Astrocyte of the spinal cord (primary cell): ENCODE measurements around the gene PLPPR3.
A peak's percentile ranks its signal among the peaks of the same experiment; 100 is the strongest.

ENCODE experiments used
- DNase-seq: peaks from one replicate; pipeline ENCODE4 v3.0.0; 2011; ENCODE audit warnings: low read depth, low spot score
- H3K4me3 ChIP-seq: 2 replicates; pipeline ENCODE4 v1.5.1; 2011; ENCODE audit warnings: low read depth, mild to moderate bottlenecking, low read length, moderate library complexity
- in situ Hi-C: cut with HindIII; loops from 2 replicates; pipeline ENCODE4 v1.10.0; 2017; ENCODE audit warnings: low sequenced_read_pairs
- TF ChIP-seq, protein P1 (sequence below): IDR thresholded peaks from 2 replicates; pipeline ENCODE4 v1.5.1; 2012; ENCODE audit warnings: low read depth, mild to moderate bottlenecking, low read length, inconsistent platforms

The PLPPR3 gene

DNA sequence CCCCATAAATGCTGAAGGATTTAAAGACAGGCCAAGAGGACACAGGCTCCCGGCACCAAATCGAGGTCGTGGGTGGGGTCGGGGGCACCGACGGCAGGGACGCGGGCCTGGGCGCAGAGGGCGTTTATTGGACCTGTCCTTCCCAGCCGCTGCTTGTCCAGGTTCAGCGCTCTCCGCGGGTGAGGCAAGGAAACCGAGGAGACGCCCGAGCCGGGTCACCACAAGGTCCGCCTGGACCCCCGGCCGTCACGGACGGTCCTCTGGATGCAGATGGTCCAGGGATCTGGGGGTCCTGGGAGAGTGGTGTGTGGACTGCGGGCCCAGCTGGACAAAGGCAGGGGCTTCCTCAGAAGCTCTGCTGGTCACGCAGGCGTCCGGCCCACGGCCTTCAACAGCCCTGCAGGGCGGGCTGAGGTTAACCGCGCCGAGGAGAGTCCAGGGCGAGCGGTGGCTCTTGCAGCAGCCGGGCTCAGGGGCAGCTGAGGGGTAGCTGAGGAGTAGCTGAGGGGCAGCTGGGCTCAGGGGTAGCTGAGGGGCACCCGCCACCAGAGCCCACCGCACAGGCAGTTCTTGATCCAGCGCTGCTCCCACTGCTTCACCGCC lies 46.2 kb upstream of the PLPPR3 start:
- TF ChIP-seq, protein P1, sequence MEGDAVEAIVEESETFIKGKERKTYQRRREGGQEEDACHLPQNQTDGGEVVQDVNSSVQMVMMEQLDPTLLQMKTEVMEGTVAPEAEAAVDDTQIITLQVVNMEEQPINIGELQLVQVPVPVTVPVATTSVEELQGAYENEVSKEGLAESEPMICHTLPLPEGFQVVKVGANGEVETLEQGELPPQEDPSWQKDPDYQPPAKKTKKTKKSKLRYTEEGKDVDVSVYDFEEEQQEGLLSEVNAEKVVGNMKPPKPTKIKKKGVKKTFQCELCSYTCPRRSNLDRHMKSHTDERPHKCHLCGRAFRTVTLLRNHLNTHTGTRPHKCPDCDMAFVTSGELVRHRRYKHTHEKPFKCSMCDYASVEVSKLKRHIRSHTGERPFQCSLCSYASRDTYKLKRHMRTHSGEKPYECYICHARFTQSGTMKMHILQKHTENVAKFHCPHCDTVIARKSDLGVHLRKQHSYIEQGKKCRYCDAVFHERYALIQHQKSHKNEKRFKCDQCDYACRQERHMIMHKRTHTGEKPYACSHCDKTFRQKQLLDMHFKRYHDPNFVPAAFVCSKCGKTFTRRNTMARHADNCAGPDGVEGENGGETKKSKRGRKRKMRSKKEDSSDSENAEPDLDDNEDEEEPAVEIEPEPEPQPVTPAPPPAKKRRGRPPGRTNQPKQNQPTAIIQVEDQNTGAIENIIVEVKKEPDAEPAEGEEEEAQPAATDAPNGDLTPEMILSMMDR: no peak
- in situ Hi-C loops: no loop called here
- no peak for DNase-seq
- H3K4me3 ChIP-seq: no peak overlapping the region

DNA sequence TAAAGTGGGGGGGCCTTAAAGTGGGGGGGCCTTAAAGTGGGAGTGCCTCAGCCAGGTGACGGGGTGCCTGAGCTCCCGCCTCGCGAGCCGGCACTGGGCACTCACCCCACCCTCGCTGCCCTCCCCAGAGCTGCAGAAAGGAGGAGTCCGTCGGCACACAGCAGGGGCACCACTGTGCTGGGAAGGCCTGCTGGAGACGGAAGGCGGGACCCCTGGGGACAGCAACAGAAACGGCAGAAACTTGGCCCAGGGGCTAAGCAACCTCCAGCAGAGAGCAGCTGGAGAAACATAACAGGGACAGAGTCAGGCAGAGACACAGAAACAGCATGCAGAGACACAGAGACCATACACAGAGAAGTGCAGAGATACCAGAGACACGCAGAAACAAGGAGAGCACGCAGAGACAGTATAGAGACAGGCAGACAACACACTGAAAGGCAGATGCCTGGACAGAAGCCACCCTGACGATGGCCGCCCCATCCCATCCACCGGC lies 45.6 kb upstream of the PLPPR3 start:
- TF ChIP-seq, protein P1: no peak
- no peak overlapping the region for H3K4me3 ChIP-seq
- in situ Hi-C loops: no loop called here
- peak; percentile 75 for DNase-seq

DNA sequence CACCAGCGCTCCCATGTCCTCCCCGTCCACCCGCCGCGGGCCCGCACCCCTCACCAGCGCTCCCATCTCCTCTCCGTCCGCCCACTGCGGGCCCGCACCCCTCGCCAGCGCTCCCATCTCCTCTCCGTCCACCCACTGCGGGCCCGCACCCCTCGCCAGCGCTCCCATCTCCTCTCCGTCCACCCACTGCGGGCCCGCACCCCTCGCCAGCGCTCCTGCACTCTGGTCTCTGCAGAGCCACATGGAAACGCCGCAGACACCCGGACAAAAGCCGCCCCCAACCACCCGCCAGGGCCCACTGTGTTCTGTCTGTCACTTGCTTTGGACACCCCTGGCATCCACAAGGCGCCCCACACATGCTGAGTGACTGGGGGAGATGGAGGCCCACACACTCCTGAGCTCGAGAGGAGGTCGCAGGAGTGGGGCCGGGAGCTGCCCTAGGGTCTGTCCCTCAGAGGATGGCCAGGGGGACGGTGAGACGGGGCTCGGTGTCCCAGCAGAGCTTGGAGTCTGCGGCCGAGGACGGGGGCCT lies 45.1 kb upstream of the PLPPR3 start:
- TF ChIP-seq, protein P1: no peak
- DNase-seq: no peak

DNA sequence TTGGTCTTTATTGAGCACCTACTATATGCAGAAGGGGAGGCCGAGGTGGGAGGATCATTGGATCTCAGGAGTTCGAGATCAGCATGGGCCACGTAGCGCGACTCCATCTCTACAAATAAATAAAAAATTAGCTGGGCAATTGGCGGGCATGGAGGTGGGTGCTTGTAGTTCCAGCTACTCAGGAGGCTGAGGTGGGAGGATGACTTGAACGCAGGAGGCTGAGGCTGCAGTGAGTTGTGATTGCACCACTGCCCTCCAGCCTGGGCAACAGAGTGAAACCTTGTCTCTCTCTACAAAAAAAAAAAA lies 41.5 kb upstream of the PLPPR3 start:
- TF ChIP-seq, protein P1: no peak
- DNase-seq: no peak
- in situ Hi-C loops: no loop called here
- no peak overlapping the region for H3K4me3 ChIP-seq

More for the DNA sequence above, 45.1 kb upstream of the PLPPR3 start:
- no peak overlapping the region for H3K4me3 ChIP-seq
- in situ Hi-C loops: no loop called here

DNA sequence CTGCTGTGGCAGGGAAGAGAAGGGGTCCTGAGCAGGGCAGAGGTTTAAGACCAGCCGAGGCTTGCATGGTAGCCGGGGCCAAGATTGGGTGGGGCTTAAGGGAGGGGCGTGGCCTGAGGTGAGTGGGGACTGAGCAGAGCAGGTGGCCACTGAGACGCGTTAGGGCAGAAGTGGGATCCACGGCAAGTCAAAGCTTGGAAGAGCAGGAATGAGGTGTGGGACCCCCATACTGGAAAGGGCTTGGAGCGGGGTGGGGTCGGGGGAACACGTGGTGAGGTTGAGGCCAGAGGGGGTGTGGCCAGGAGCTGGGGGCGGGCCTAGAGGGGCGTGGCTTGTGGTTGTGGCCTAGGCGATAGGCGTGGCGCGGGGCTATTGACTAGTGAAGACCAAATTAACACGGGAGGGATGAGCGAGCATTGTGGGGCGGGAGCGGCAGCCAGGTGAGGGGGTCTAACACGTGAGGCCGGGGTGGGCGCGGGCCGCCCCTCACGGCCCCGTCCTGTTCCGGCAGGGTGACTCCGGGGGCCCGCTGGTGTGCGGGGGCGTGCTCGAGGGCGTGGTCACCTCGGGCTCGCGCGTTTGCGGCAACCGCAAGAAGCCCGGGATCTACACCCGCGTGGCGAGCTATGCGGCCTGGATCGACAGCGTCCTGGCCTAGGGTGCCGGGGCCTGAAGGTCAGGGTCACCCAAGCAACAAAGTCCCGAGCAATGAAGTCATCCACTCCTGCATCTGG lies 41.0 kb upstream of the PLPPR3 start:
- in situ Hi-C loops: no loop called here
- no peak overlapping the region for H3K4me3 ChIP-seq
- TF ChIP-seq, protein P1: no peak
- DNase-seq: peak; percentile 36

DNA sequence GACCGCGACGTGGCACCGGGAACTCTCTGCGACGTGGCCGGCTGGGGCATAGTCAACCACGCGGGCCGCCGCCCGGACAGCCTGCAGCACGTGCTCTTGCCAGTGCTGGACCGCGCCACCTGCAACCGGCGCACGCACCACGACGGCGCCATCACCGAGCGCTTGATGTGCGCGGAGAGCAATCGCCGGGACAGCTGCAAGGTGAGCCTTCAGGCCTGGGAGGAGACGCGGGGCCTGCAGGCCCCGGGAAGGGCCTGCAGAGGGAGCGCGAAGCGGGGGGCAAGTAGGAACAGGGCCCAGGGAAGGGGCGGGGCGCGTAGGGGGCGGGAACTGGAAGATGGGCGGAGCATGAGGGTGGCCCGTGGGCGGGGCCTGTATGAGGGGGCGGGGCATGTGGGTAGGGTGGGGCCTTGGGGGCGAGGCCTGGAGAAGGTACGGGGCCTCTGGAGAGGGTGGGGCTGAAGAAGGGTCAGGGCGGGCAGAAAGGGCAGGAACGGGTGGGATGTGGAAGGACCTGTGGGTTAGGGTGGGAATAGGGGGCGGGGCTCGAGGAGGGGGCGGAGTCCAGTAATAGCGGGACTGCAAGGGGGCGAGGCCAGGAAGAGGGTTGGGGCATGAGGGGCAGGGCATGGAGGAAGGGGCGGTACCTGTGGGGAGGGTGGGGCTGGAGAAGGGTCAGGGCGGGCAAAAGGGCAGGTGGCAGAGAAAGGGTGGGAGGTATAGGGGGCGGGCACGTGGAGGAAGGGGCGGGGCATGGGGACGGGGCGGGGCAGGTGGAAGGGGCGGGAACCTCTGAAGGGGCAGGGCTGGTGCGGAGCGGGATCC lies 40.2 kb upstream of the PLPPR3 start:
- peak; percentile 23 for DNase-seq
- in situ Hi-C loops: no loop called here
- H3K4me3 ChIP-seq: no peak overlapping the region
- TF ChIP-seq, protein P1: peak; percentile 21
